Keratinocyte (primary cell): ENCODE measurements around the gene HMCN2. TPM values are rescaled to one million over a fixed set of nuclear protein-coding genes. Genes with fewer than 3 reads are reported as not detected.
A peak's percentile ranks its signal among the peaks of the same experiment; 100 is the strongest.

Experiments
- DNase-seq: peaks from one replicate; pipeline ENCODE4 v3.0.0-alpha.2; 2011; ENCODE audit warnings: low read depth, missing footprints, low spot score
- FAIRE-seq: peaks from 2 replicates; lab custom pipeline; 2011; peaks lifted over from hg19 to GRCh38; lab: Jason Lieb, UNC
- H2AFZ ChIP-seq: 2 replicates; pipeline ENCODE4 v1.6.0; 2012; ENCODE audit warnings: low read length, control low read depth, inconsistent platforms; ENCODE audit not compliant: control insufficient read depth
- H3K27ac ChIP-seq: 2 replicates; pipeline ENCODE4 v1.5.1; 2011; ENCODE audit warnings: low read length; ENCODE audit not compliant: control insufficient read depth, insufficient read depth
- H3K27me3 ChIP-seq: 3 replicates; pipeline ENCODE4 v1.6.0; 2011; ENCODE audit warnings: low read length; ENCODE audit not compliant: control insufficient read depth, insufficient read depth; ENCODE audit errors: extremely low read depth
- H3K36me3 ChIP-seq, 2 experiments: 2 replicates in 1 of 2; 3 replicates in 1 of 2; pipeline ENCODE4 v1.5.1; 2011; ENCODE audit warnings: low read length in 2 of 2, mild to moderate bottlenecking in 1 of 2; ENCODE audit not compliant: control insufficient read depth in 2 of 2, insufficient read depth in 2 of 2; ENCODE audit errors: extremely low read depth in 1 of 2
- H3K4me1 ChIP-seq: 3 replicates; pipeline ENCODE4 v1.5.1; 2011; ENCODE audit warnings: low read length; ENCODE audit not compliant: control insufficient read depth, insufficient read depth; ENCODE audit errors: extremely low read depth
- H3K4me2 ChIP-seq: 3 replicates; pipeline ENCODE4 v1.6.0; 2011; ENCODE audit warnings: low read depth, low read length; ENCODE audit not compliant: control insufficient read depth, insufficient read depth; ENCODE audit errors: extremely low read depth
- H3K4me3 ChIP-seq, 3 experiments: fragments of 200-600 bp in 1 of 3; sonication (generic) in 1 of 3; 2 replicates in 2 of 3; 3 replicates in 1 of 3; pipeline ENCODE4 v1.5.1; 2011 to 2016; ENCODE audit warnings: low read length in 3 of 3, mild to moderate bottlenecking in 3 of 3, control low read depth in 2 of 3, inconsistent platforms in 1 of 3, low read depth in 1 of 3, mixed read lengths in 1 of 3, mixed run types in 1 of 3, moderate library complexity in 1 of 3; ENCODE audit not compliant: control insufficient read depth in 2 of 3, insufficient read depth in 2 of 3; ENCODE audit errors: extremely low read depth in 1 of 3
- H3K79me2 ChIP-seq: 2 replicates; pipeline ENCODE4 v1.6.0; 2012; ENCODE audit warnings: low read length; ENCODE audit not compliant: control insufficient read depth, insufficient read depth
- H3K9ac ChIP-seq: 3 replicates; pipeline ENCODE4 v1.6.0; 2011; ENCODE audit warnings: low read length; ENCODE audit not compliant: control insufficient read depth, insufficient read depth; ENCODE audit errors: extremely low read depth
- H3K9me1 ChIP-seq: 3 replicates; pipeline ENCODE4 v1.6.0; 2011; ENCODE audit warnings: low read length; ENCODE audit not compliant: control insufficient read depth, insufficient read depth; ENCODE audit errors: extremely low read depth
- H3K9me3 ChIP-seq: 2 replicates; pipeline ENCODE4 v1.5.1; 2012; ENCODE audit warnings: low read depth, low read length; ENCODE audit not compliant: control insufficient read depth
- H4K20me1 ChIP-seq: 3 replicates; pipeline ENCODE4 v1.6.0; 2011; ENCODE audit warnings: low read length; ENCODE audit not compliant: control insufficient read depth, insufficient read depth; ENCODE audit errors: extremely low read depth
- CTCF ChIP-seq, 3 experiments: IDR thresholded peaks in 1 of 3; conservative IDR thresholded peaks in 1 of 3; optimal IDR thresholded peaks in 1 of 3; 2 replicates in 2 of 3; 3 replicates in 1 of 3; pipeline versions ENCODE3 to v1.5.1; 2011; ENCODE audit warnings: low read length in 3 of 3, mild to moderate bottlenecking in 3 of 3, moderate library complexity in 2 of 3, control low read depth in 1 of 3, inconsistent platforms in 1 of 3; ENCODE audit not compliant: insufficient read depth in 2 of 3; ENCODE audit errors: extremely low read depth in 1 of 3
- EZH2 ChIP-seq: IDR thresholded peaks from one replicate; pipeline ENCODE4 v1.6.1; 2012; ENCODE audit warnings: inconsistent platforms, mild to moderate bottlenecking, low read length, moderate library complexity
- dilution Hi-C: fragments of 300-500 bp; cut with MboI; formaldehyde crosslinking; loops from one replicate; pipeline ENCODE4 v1.7.0; 2020; ENCODE audit warnings: low sequenced_read_pairs; ENCODE audit not compliant: extremely low pct_ligation_motif_present
- polyA plus RNA-seq, 5 experiments: library from polyadenylated mRNA; depleted of rRNA in 3 of 5; stranded (reverse) in 3 of 5; stranded (forward) in 1 of 5; unstranded in 1 of 5; fragments of >200 nt; gene quantifications; 1 replicate in 1 of 5; 2 replicates in 3 of 5; 3 replicates in 1 of 5; pipeline versions ENCODE4 v1.2.1 to v1.2.3, GENCODE V29; 2011 to 2012; ENCODE audit warnings: missing spikeins in 2 of 5, low read depth in 1 of 5, low replicate concordance in 1 of 5

Gene HMCN2
- polyA plus RNA-seq, 1 donor (not counting 4 experiments of a cell fraction or from before 2014, with no cell fraction given): not detected

DNA sequence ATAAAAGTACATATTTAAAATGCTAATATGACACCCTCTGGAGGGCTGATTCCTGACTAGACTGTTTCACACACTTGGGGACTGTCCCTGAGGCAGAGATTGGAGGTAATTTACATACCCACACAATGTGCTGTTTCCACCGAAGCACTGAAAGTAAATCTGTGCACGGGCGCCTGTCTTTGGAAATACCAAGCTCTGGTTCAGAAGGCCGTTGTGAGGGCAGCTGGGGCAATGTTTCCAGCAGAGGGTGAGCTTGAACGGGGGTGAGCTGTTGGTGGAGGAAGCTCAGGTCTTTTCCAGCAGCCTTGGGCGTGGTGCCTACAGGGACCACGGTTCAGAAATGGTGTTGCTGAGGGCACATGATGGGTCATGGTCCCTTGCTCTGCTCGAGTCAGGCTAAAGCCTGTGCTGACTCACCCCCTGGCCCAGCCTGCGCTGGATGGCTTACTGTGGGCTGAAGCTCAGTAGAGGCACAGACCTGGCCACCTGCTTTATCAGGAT is 25.8 kb upstream of the HMCN2 start:
- no peaks in the 10 kb centered on the region for H3K27me3 ChIP-seq
- DNase-seq (no peak), FAIRE-seq (no peak)
- H3K27ac ChIP-seq: no peak overlapping the region
- dilution Hi-C loops: no loop called here
- no peak overlapping the region for H2AFZ ChIP-seq
- no peaks in the 10 kb centered on the region for H3K9me3 ChIP-seq
- no peaks in the 10 kb centered on the region for H4K20me1 ChIP-seq
- H3K4me1 ChIP-seq: peaks cover 23% of the 10 kb centered on the region
- no peaks in the 10 kb centered on the region for H3K79me2 ChIP-seq
- H3K9ac ChIP-seq: no peak overlapping the region
- no peak overlapping the region for H3K4me3 ChIP-seq
- no peak overlapping the region for H3K4me2 ChIP-seq
- H3K9me1 ChIP-seq: no peaks in the 10 kb centered on the region
- TF ChIP-seq EZH2: no peak
- TF ChIP-seq CTCF (optimal IDR thresholded peaks at IDR 0.05 in 1 of 3, IDR thresholded peaks at IDR 0.05 in 1 of 3, conservative IDR thresholded peaks at IDR 0.05 in 1 of 3; ENCODE audit: extremely low read depth in 1 of 3, insufficient read depth in 2 of 3, low read length in 3 of 3): no peak
- peaks cover 2 to 5% of the 10 kb centered on the region in 2 experiments for H3K36me3 ChIP-seq

DNA sequence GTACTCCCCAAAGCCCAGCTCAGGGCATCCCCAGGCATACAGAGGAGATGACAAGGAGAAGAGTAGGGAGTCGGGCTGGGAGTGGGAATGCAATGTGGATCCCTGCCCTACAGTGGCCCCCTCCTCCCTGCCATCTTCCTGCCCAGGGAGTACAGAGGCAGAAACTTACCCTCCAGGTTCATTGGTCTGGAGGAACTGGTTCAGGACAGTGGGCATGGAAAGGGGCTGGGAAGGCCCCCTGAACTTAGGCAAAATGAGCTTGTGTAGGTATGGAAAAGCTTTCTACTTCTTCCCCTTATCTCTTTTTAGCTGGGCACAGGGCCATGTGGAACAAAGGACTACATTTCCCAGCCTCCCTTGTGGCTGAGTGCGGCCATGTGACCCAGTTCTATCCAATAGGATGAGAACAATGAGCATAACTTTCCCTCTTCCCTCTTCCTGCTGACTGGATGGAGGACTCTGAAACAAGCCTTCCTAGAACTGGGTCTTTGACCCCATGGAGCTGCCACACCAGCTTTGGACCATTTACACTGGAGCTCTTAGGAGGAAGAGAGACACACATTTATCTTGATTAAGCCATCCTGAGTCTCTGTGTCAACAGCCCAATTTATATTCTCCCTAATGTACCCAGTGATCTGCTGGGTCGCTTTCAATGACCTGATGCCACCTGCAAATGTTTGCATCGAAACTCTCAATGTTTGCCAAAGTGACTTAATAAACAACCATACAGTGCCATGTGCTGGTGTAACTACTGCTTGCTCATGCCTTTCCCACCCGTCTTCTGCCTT is 25.0 kb upstream of the HMCN2 start:
- no peaks in the 10 kb centered on the region for H3K9me1 ChIP-seq
- peaks cover 0 to under 1% of the 10 kb centered on the region in 2 experiments for H3K36me3 ChIP-seq
- H3K79me2 ChIP-seq: no peaks in the 10 kb centered on the region
- no peak overlapping the region for H3K9ac ChIP-seq
- peak overlapping the region; percentile 49 for H2AFZ ChIP-seq
- H4K20me1 ChIP-seq: no peaks in the 10 kb centered on the region
- H3K27ac ChIP-seq: no peak overlapping the region
- TF ChIP-seq EZH2 (no peak), CTCF (optimal IDR thresholded peaks at IDR 0.05 in 1 of 3, IDR thresholded peaks at IDR 0.05 in 1 of 3, conservative IDR thresholded peaks at IDR 0.05 in 1 of 3; ENCODE audit: extremely low read depth in 1 of 3, insufficient read depth in 2 of 3, low read length in 3 of 3) (no peak)
- no peak overlapping the region for H3K4me2 ChIP-seq
- no peak for DNase-seq
- peaks cover 23% of the 10 kb centered on the region for H3K4me1 ChIP-seq
- H3K27me3 ChIP-seq: no peaks in the 10 kb centered on the region
- no peaks in the 10 kb centered on the region for H3K9me3 ChIP-seq
- dilution Hi-C loops: no loop called here
- peak; percentile 65 for FAIRE-seq
- H3K4me3 ChIP-seq: no peak overlapping the region
